ENCODE data around the gene TAF4.

TAF4 gene

DNA sequence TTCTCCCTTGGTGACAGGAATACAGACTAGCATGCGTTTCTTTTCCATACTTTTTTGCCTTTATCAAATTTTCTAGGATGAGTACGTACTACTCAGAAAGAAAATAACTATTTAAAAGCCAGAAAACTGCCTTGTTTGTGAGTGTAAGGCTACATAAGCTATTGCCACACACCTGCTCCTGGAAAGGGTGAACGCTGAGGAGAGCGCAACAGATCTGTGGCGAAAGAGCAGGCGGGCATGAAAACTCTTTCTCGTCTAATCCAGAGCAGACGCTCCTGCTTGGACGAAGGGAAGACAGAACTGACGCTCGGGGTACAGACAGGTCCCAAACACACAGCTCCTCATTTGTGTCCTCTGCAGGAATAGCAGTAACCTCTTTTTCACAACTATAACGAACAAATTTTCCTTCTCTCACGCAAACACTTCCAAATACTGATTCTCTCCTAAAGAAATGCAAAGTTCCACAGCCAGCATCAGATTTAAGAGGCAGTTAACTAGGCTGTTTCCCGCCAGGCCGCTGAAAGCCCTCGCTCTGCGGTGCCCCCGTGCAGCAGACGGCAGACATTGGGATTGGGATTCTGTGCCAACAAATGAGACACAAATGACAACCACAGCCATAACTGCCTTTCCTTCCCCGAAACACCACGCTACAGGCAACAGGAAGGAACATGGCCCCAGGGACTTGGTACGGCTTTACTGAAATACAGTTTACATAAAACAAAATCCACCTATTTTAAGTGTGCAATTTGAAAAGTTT lies 20.0 kb downstream of the TAF4 start:
- DNase-seq (ENCODE audit: extremely low read depth in 1 of 2, low read depth in 1 of 2), result no peak

DNA sequence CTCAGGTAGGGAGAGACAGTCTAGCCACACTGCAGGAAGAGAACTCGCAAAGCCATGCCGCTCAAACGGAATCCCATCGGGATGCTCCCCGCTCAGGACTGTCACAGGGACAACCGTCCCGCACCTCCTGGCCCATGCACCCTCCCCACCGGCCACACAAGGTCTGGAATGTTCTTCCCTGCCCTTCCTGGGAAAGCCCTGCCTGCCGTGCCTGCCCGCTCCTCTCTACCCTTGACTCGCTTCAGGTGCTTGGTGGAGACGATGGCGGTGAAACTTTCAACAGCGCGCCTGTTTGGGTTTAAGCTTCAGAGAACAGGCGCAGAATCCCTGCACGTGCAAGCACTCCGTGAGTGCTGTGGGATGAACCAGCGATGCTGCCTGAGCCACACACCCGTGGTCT lies 20.6 kb downstream of the TAF4 start:
- no peak for DNase-seq (ENCODE audit: extremely low read depth in 1 of 2, low read depth in 1 of 2)

GRCh38 chr20:62044631-62045030 lies 21.1 kb downstream of the TAF4 start:
- no peak for DNase-seq (ENCODE audit: extremely low read depth in 1 of 2, low read depth in 1 of 2)

GRCh38 chr20:62043131-62043914 lies 22.4 kb downstream of the TAF4 start:
- DNase-seq (ENCODE audit: extremely low read depth in 1 of 2, low read depth in 1 of 2), result no peak

DNA sequence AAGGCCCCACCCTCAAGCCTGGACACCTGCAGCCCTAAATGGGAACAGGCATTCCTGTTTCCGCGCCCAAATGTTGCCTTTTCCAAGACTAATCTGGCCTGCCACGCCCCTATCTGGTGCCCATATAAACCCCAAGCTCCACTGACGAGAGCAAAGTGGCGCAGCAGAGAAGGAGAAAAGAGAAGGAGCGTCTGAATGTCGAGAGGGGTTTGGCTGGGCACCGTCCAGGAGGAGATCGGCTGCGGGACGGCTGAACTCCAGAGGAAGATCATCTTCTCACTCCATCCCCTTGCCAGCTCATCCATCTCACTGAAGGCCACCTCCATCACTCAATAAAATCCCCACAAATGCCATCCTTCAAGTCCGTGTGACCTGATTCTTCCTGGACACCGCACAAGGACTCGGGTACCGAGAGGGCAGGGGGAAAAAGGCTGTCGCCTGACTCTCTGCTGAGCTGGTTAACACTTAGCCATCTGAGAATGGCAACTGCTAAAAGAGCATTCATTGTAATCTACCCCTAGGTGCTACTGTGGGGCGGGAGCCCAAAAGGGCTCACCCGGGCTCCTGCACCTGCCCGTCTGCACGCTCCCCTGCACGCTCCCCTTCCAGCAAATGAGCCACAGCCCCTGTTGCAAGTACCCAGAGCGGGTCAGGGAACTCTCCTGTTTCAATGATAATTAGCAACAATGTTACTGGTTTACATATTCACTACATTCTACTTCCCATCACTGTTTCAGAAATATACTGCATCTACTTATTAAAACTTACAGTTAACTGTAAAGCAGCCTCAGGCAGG lies 23.5 kb downstream of the TAF4 start:
- no peak for DNase-seq (ENCODE audit: extremely low read depth in 1 of 2, low read depth in 1 of 2)

DNA sequence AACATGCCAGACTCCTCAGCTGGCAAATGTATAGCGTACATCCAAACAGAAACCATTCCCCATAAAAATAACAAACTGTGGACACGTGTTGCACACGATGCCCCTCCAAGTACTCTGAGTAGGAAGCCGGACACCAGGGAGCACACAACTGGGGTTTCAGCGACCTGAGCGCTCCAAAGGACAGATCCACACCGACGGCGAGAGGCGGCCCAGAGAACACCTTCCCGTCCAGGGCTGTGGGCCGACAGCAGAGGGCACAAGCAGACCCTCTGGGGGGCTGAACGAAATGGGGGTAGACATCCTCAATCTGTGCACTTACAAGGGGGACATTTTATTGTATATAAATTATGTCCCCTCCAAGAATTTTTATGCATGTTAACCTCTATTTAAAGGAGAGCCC lies 24.7 kb downstream of the TAF4 start:
- no peak for DNase-seq (ENCODE audit: extremely low read depth in 1 of 2, low read depth in 1 of 2)

- DNase-seq (ENCODE audit: extremely low read depth in 1 of 2, low read depth in 1 of 2), result no peak
These were observed 25.2 kb downstream of the TAF4 start for GRCh38 chr20:62040381-62040922.

- no peak for DNase-seq (ENCODE audit: extremely low read depth in 1 of 2, low read depth in 1 of 2)
These were observed 25.9 kb downstream of the TAF4 start for GRCh38 chr20:62039738-62040137.

DNA sequence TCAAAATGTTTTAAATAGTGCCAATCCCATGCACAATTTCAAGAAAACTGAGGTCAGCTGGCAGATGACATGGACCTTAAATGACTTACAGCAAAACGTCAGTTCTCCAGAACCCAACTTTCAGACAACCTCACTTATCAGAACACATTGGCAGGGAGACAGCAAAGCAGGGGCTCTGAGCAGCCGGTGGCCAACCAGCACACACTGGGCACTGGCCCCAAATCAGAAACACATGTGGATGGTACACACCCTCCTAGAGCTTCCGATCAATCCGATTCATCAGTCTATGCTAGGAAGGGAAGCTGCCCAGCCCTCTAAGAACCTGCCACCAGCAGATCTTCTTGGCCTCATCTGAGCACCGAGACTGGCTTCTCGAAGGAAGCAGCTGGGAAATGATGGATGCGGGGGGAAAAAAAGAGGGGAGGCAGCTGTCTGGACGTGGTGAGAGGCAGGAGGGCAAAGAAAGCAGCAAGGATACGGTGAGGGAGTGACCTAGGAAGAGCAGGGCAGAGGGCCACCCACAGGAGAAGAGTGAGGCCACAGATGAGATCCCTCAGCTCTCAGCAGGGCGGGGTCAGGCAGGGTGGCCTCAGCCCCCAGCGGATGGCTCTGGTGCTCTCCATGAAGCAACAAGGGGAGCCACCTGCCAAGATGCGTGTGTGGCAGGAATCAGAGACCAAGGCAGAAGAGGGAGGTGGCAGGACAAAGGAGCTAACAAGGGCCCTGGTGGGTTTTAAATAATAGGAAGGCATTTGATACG lies 32.9 kb downstream of the TAF4 start:
- no peak for DNase-seq (ENCODE audit: extremely low read depth in 1 of 2, low read depth in 1 of 2)

- DNase-seq (ENCODE audit: extremely low read depth in 1 of 2, low read depth in 1 of 2), result no peak
These were observed 34.1 kb downstream of the TAF4 start for GRCh38 chr20:62031462-62032092.

- no peak for DNase-seq (ENCODE audit: extremely low read depth in 1 of 2, low read depth in 1 of 2)
These were observed 34.7 kb downstream of the TAF4 start for GRCh38 chr20:62030834-62031434.

DNA sequence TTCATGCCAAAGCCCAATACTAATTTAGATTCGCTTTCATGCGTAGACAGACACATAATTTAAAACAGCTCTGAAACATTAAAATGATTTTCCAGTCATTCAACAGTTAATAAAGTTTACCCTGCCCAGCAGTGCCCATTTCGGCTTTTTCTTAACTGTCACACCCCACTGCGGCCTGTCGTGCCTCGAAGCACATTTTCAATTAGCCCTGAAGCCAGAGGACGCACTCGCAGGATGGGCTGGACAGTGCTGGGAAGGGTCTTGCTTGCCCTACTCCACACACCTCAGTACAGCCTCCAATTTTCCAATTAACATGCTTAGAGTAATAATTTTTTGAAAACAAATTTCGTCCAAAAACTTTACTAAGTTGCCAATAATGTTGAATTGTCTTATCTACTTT lies 35.3 kb downstream of the TAF4 start:
- DNase-seq (ENCODE audit: extremely low read depth in 1 of 2, low read depth in 1 of 2), result no peak

- DNase-seq (ENCODE audit: extremely low read depth in 1 of 2, low read depth in 1 of 2), result no peak
These were observed 35.7 kb downstream of the TAF4 start for GRCh38 chr20:62029949-62030348.

GRCh38 chr20:62029296-62029695 lies 36.4 kb downstream of the TAF4 start:
- DNase-seq (ENCODE audit: extremely low read depth in 1 of 2, low read depth in 1 of 2), result no peak

DNA sequence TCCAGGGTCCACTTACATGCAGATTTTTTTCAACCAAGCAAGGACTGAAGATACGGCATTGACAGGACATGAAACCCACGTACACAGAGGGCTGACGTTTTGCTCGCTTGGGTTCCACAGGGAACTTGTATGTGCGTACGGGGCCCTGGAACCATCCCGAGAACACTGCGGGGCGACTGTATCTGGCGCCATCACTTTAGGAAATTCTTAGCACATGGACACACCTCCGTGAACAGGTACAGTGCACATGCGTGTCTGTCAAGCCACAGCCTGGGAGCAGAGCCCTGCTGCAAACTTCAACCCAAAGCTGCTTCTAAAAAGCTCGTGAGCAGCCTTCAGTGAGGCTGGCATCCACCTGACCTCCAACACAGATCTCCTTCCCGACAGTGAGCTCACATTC lies 37.3 kb downstream of the TAF4 start:
- DNase-seq (ENCODE audit: extremely low read depth in 1 of 2, low read depth in 1 of 2), result no peak

DNA sequence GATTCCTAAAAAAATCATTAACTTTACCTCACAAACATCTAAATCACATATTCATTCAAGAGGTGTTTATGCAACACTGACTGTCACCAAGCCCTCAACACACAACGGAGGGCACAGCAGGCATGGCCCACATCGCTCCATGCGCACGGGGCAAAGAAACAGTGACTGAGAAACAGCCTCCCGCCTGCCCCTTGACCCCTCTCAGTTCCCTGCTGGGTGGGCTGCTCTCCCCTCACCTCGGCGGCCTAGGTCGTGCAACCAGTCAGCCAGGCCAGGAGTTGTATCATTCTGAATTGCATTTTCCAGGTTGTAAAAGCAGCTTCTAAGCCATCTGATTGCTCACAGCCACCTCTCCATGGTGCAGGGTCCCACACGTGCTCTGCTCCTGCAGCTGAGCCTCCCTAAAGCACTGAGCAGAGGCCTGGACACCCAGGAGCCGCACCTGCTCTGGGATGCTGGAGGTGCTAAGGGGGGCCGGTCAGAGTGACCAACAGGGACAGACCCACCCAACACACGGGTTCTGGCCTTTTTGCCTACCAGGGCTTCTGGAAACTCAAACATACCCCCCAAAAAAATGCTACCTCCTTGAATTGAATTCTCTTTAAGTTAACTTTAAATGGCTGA lies 37.9 kb downstream of the TAF4 start:
- no peak for DNase-seq (ENCODE audit: extremely low read depth in 1 of 2, low read depth in 1 of 2)

GRCh38 chr20:62027116-62027515 lies 38.6 kb downstream of the TAF4 start:
- DNase-seq (ENCODE audit: extremely low read depth in 1 of 2, low read depth in 1 of 2), result no peak

DNA sequence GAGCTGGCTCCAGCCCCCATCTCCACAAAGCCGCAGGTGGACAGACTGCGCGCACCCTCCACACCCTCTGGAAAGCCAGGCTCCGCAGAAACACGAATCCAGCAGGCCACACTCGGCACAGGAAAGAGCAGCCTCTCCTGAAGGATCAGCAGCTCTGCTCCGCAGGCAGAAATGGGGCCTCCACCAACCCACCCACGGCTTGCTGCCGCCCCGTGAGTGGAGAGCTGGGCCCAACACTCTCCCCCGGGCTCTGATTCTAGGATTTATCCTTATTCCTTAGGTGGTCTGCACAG lies 39.2 kb downstream of the TAF4 start:
- DNase-seq (ENCODE audit: extremely low read depth in 1 of 2, low read depth in 1 of 2), result no peak

- DNase-seq (ENCODE audit: extremely low read depth in 1 of 2, low read depth in 1 of 2), result no peak
These were observed 39.7 kb downstream of the TAF4 start for GRCh38 chr20:62025832-62026563.

Data from activated CD8-positive, alpha-beta memory T cell treated with anti-CD3 and anti-CD28 coated beads for 1 hour (primary cell).